GM19193 (cell line): ENCODE measurements around the gene ACVR1.

Experiments
- POLR2A ChIP-seq: IDR thresholded peaks from 4 replicates; pipeline ENCODE4 v1.6.1; 2011; ENCODE audit not compliant: insufficient read depth, insufficient read length; ENCODE audit errors: extremely low read depth

ACVR1 gene

DNA sequence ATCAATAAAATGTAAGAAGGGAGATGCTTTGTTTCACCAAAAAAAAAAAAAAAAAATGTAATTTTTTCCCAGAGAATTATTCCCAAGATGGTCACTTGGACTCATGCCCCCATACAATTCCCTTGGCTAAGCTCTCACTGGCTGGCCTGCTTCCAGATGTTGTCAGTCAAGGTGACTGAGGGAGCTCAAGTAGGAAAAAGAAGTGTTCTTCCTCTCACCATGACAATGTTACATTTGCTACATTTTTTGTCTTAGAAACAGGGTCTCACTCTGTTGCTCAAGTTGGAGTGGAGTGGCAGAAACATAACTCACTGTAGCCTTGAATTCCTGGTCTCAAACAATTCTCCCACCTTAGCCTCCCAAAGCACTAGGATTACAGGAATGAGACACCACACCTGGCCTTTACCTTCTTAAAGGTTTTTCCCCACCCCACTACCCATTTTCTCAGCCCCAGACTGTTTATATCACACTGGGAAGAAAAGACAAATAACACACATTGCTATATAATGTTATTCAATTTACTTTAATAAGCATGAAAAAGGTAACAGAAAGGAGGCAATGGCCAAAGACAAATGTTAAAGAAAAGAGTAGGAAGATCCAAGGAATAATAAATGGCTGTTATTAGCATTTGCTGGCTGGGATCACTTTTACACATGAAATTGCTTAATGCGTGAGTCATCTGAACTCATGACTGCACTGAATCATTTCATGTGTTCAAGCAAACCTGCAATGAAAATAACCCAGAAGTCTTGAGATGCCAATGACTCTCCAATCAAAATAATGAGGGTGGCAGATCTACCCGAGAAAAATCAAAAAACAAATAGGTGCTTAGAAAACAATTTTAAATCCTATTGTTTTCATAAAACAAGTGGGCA, 45.2 kb downstream of the ACVR1 start:
- no peak for TF ChIP-seq POLR2A

- no peak for TF ChIP-seq POLR2A
Measured at GRCh38 chr2:157830266-157830665, 45.9 kb downstream of the ACVR1 start.

- no peak for TF ChIP-seq POLR2A
Measured at GRCh38 chr2:157827377-157827776, 48.8 kb downstream of the ACVR1 start.

DNA sequence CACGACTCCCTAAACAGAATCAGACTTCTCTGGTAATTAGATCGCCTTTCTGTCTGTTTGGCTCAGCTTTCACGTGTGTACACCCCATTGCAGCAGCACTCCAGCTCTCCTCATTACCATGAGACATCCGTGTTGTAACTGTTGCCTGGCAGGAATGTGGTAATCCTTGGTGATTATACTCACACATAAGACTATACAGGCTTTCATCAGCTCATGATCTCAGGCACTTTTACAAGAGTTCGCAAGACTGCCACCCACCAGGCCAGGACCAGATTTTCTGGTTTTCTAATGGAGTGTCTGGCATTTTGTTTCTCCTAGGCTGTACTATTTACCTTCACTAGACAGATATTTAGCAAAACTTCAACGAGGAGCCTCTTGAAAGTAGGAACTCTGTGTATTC, 50.2 kb downstream of the ACVR1 start:
- TF ChIP-seq POLR2A: no peak

GRCh38 chr2:157822993-157823392, 53.1 kb downstream of the ACVR1 start:
- no peak for TF ChIP-seq POLR2A

- TF ChIP-seq POLR2A: no peak
Measured at GRCh38 chr2:157822533-157822932, 53.6 kb downstream of the ACVR1 start.

DNA sequence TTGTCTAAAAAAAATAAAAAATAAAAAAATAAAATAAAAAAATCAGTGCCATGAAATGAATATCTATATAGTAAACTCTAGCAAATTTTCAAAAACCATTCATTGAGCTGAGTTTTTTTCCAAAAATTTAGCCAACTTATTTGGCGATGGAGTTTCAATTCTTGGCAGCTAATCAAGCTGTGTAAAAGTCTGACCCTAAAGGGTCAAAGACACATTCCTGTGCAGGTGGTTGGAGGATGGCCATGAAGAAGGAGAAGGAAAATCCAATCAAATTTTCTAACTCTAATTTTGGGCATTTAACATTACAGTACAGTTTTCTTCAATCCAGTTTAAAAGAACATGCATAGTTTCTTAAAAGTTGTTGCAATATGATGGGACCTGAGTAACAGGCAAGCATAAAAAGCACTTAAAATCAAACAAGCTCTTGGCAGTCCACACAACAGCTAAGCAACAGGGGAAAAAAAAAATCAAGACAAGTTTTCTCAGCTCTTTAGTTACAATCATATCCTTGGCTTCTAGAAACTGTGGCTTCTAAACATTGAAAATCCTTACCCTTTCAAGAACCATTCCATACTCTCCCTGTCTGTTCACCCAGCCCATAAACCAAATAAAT, 54.5 kb downstream of the ACVR1 start:
- no peak for TF ChIP-seq POLR2A

DNA sequence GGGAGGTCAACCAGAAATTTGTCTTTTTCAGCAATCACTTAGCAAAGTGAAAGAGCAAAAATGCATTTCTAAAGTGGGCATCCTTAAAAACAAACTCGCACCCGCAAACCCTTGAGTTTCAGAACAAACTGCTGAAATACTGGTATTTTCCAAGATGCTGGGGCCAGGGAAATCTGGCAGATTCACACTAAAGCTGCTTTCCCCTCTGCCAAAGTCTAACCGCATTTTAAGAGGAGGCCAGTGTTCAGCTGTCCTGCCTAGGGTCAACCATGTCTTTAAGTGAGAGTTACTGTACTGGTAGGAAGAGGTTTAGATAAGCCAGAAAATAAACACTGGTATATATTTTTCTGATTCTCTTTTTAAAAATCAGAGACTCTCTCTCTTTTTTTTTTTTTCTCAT, 55.9 kb downstream of the ACVR1 start:
- no peak for TF ChIP-seq POLR2A

DNA sequence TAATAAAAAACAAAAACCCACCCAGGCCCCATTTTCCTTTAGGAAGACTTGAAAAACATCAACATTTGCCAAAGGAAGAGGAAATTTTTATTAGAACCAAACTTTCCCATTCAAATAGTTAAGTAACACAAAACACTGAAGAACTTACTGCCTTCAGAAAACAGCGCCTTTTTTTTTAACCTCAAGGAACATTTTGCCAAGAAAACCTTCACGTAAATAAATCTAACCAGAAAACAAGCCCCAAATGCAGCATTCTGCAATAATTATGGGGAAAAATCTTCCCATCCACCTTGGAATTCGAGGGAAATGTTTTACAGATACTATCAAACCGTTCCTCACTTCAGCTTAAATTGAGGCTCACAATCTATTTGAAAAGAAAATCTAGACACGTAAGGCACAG, 56.4 kb downstream of the ACVR1 start:
- no peak for TF ChIP-seq POLR2A

GRCh38 chr2:157818227-157818626, 57.9 kb downstream of the ACVR1 start:
- no peak for TF ChIP-seq POLR2A

GRCh38 chr2:157815421-157815820, 60.7 kb downstream of the ACVR1 start:
- TF ChIP-seq POLR2A: no peak

DNA sequence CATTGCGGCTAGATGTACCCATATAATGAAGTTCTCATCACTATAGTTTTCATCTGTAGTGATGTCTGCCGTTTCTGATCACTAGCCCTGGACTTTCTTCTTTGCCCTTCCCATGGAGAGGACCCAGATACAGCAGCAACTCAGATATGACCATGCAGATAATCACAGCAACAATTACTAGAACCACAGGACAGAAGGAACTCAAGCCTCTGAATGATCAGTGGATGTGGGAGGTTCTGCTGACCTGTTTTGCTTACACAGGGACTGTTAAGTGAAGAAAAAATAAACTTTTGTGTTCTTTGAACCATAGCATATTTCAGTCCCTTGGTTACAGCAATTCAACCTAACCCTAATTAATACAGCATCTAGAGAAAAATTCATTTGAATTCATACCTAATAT, 62.7 kb downstream of the ACVR1 start:
- no peak for TF ChIP-seq POLR2A

DNA sequence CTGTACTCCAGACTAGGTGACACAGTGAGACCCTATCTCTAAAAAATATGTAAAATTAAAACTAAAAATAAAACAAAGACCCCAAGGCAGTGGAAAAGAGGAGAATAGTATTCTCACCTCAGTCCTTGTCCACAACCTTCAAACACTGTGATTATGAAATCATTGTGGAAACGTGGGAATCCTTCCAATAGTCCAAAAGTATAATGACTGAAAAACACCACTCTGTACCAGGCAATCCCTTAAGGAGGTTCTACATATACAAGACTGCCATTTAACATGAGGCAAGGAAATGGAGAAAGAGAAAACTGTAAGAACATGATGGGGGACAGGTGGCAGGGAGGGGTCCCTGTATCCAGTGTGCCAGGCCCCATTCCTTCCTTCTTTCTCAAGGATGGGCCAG, 66.1 kb downstream of the ACVR1 start:
- no peak for TF ChIP-seq POLR2A

GRCh38 chr2:157809212-157809611, 66.9 kb downstream of the ACVR1 start:
- no peak for TF ChIP-seq POLR2A

DNA sequence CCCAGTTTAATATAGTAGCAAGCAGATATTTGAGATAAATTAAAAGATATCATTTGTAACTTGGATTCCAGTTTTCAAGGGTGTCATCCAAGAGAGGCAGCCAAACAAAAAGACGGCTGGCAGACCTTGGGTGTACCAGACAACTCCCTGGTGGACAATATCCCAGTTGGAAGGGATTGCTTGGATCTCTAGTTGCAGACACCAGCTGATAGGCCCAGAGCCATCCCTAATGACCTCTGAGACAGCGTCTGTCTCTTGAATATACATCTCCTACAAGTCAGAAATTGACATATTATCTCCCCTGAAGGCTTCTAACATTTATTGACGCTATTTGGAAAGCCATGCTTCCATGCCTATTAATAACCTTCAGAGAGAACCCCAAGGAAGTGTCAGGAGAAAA, 67.7 kb downstream of the ACVR1 start:
- TF ChIP-seq POLR2A: no peak

- TF ChIP-seq POLR2A: no peak
Measured at GRCh38 chr2:157806426-157807077, 69.6 kb downstream of the ACVR1 start.
